Measurements from ENCODE around the gene COPS9. TPM values are rescaled to one million over a fixed set of nuclear protein-coding genes. Genes with fewer than 3 reads are reported as not detected.
A peak's percentile ranks its signal among the peaks of the same experiment; 100 is the strongest.

COPS9 gene
- total RNA-seq, 1 donor = 70.2 TPM

DNA sequence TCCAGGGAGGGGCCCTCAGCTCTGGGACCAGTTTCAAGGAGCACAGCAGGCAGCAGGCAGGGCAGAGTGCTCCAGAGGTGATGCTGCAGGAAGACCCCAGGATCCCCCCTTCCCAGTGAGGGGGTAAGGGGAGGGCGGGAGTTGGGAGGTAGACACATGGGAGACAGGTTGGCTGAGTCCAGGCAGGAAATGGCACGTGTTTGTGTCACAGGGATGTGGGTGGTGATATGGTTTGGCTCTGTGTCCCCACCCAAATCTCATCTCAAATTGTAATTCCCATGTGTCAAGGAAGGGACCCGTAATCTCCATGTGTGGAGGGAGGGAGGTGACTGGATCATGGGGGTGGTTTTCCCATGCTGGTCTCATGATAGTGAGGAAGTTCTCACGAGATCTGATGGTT is 29.6 kb upstream of the COPS9 start:
- Histone ChIP-seq H2AFZ (ENCODE audit: low read length) (no peak overlapping the region), H3K27me3 (ENCODE audit: insufficient read depth, low read length) (no peaks in the 10 kb centered on the region)

DNA sequence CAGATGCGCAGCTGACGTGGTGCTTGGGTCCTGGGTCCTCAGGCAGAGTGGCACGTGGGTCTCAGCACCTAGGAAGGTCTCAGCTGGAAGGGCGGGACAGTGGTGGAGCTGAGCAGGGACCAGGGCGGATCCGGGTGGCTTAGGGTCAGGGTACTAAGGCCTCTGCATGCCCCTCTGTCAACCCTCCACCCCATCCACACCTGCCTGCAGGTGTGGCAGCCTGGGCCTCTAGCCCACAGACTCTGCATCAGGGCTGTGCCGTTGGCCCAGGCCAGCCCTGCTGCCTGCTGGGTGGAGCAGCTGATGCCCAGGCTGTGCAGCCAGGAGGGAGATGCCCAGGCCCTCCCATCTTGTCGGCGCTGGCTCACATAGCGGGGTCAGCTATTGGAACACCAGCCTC is 28.9 kb upstream of the COPS9 start:
- TF ChIP-seq, protein P1, sequence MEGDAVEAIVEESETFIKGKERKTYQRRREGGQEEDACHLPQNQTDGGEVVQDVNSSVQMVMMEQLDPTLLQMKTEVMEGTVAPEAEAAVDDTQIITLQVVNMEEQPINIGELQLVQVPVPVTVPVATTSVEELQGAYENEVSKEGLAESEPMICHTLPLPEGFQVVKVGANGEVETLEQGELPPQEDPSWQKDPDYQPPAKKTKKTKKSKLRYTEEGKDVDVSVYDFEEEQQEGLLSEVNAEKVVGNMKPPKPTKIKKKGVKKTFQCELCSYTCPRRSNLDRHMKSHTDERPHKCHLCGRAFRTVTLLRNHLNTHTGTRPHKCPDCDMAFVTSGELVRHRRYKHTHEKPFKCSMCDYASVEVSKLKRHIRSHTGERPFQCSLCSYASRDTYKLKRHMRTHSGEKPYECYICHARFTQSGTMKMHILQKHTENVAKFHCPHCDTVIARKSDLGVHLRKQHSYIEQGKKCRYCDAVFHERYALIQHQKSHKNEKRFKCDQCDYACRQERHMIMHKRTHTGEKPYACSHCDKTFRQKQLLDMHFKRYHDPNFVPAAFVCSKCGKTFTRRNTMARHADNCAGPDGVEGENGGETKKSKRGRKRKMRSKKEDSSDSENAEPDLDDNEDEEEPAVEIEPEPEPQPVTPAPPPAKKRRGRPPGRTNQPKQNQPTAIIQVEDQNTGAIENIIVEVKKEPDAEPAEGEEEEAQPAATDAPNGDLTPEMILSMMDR (IDR thresholded peaks at IDR 0.05; ENCODE audit: extremely low read depth, low read depth, low read length) = no peak
- H2AFZ ChIP-seq (ENCODE audit: low read length) = no peak overlapping the region
- no peaks in the 10 kb centered on the region for H3K36me3 ChIP-seq (ENCODE audit: insufficient read depth, low read length)
- peak; percentile 39 for DNase-seq (ENCODE audit: insufficient read length, low spot score, missing footprints)
- no peaks in the 10 kb centered on the region for H3K27me3 ChIP-seq (ENCODE audit: insufficient read depth, low read length)
- H3K4me2 ChIP-seq (ENCODE audit: insufficient read depth, low read length) = no peak overlapping the region
- no peaks in the 10 kb centered on the region for H3K79me2 ChIP-seq (ENCODE audit: insufficient read depth, low read length)
- H3K27ac ChIP-seq (ENCODE audit: low read depth, low read length) = no peak overlapping the region
- H3K4me3 ChIP-seq (ENCODE audit: insufficient read depth, low read length) = no peak overlapping the region
- H3K4me1 ChIP-seq (ENCODE audit: insufficient read depth, low read length) = no peaks in the 10 kb centered on the region
- H4K20me1 ChIP-seq (ENCODE audit: insufficient read depth, low read length) = no peaks in the 10 kb centered on the region
- H3K9me3 ChIP-seq (ENCODE audit: low read depth, low read length) = no peaks in the 10 kb centered on the region

More for the DNA sequence above, 29.6 kb upstream of the COPS9 start:
- peak; percentile 30 for DNase-seq (ENCODE audit: insufficient read length, low spot score, missing footprints)
- H4K20me1 ChIP-seq (ENCODE audit: insufficient read depth, low read length) = no peaks in the 10 kb centered on the region
- no peaks in the 10 kb centered on the region for H3K9me3 ChIP-seq (ENCODE audit: low read depth, low read length)
- H3K4me1 ChIP-seq (ENCODE audit: insufficient read depth, low read length) = no peaks in the 10 kb centered on the region
- no peaks in the 10 kb centered on the region for H3K79me2 ChIP-seq (ENCODE audit: insufficient read depth, low read length)
- H3K27ac ChIP-seq (ENCODE audit: low read depth, low read length) = no peak overlapping the region
- H3K4me2 ChIP-seq (ENCODE audit: insufficient read depth, low read length) = no peak overlapping the region
- no peak overlapping the region for H3K4me3 ChIP-seq (ENCODE audit: insufficient read depth, low read length)
- TF ChIP-seq, protein P1 (IDR thresholded peaks at IDR 0.05; ENCODE audit: extremely low read depth, low read depth, low read length) = no peak
- no peaks in the 10 kb centered on the region for H3K36me3 ChIP-seq (ENCODE audit: insufficient read depth, low read length)

DNA sequence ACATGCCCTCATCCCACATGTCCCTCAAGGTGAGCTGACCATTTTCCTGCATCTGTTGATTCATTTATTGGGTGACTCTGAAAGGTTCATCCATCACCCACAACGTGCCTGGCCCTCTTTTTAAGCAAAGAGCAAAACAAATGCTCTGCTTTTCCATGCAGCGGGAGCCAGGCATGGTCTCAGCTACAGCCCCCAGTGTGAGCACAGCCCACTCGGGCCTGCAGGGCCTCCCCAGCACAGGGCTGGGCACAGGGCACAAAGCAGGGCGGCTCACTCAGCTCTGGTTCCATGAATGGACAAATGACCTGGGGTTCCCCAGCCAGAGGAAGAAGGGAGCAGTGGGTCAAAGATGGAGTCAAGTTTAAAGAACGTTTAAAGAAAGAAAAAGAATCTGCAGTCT is 28.5 kb upstream of the COPS9 start:
- no peak overlapping the region for H2AFZ ChIP-seq (ENCODE audit: low read length)
- no peak overlapping the region for H3K4me3 ChIP-seq (ENCODE audit: insufficient read depth, low read length)
- H3K36me3 ChIP-seq (ENCODE audit: insufficient read depth, low read length) = no peaks in the 10 kb centered on the region
- TF ChIP-seq, protein P1 (IDR thresholded peaks at IDR 0.05; ENCODE audit: extremely low read depth, low read depth, low read length) = no peak
- no peaks in the 10 kb centered on the region for H3K27me3 ChIP-seq (ENCODE audit: insufficient read depth, low read length)
- no peaks in the 10 kb centered on the region for H3K9me3 ChIP-seq (ENCODE audit: low read depth, low read length)
- H3K27ac ChIP-seq (ENCODE audit: low read depth, low read length) = no peak overlapping the region
- no peaks in the 10 kb centered on the region for H3K4me1 ChIP-seq (ENCODE audit: insufficient read depth, low read length)
- no peaks in the 10 kb centered on the region for H3K79me2 ChIP-seq (ENCODE audit: insufficient read depth, low read length)
- no peaks in the 10 kb centered on the region for H4K20me1 ChIP-seq (ENCODE audit: insufficient read depth, low read length)
- DNase-seq (ENCODE audit: insufficient read length, low spot score, missing footprints) = peak; percentile 35
- no peak overlapping the region for H3K4me2 ChIP-seq (ENCODE audit: insufficient read depth, low read length)

DNA sequence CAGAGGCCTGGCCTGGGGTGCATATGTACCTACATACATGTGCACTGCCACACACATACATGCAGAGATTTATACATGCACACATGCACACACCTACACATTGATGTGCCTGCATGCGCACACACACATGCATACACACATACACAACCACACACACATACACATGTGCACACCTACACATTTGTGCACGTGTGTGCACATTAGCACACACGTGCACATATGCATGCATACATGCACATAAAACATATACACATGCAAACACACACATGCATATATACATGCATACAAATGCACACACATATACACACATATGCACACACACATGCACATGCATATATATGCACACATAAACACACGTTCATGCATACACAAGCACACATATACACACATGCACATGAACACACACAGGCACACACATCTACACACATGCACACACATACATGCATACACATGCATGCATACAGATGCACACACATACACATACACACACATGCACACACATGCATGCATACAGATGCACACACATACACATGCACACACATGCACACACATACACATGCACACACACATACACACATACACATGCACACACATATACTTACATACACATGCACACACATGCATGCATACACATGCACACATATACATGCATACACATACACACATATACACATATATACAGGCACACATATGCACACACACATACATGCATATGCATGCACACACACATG is 27.9 kb upstream of the COPS9 start:
- no peak overlapping the region for H3K4me3 ChIP-seq (ENCODE audit: insufficient read depth, low read length)
- no peaks in the 10 kb centered on the region for H3K27me3 ChIP-seq (ENCODE audit: insufficient read depth, low read length)
- TF ChIP-seq, protein P1 (IDR thresholded peaks at IDR 0.05; ENCODE audit: extremely low read depth, low read depth, low read length) = no peak
- no peaks in the 10 kb centered on the region for H4K20me1 ChIP-seq (ENCODE audit: insufficient read depth, low read length)
- H3K79me2 ChIP-seq (ENCODE audit: insufficient read depth, low read length) = no peaks in the 10 kb centered on the region
- H2AFZ ChIP-seq (ENCODE audit: low read length) = no peak overlapping the region
- no peaks in the 10 kb centered on the region for H3K4me1 ChIP-seq (ENCODE audit: insufficient read depth, low read length)
- no peak overlapping the region for H3K27ac ChIP-seq (ENCODE audit: low read depth, low read length)
- no peaks in the 10 kb centered on the region for H3K9me3 ChIP-seq (ENCODE audit: low read depth, low read length)
- no peak overlapping the region for H3K4me2 ChIP-seq (ENCODE audit: insufficient read depth, low read length)
- no peaks in the 10 kb centered on the region for H3K36me3 ChIP-seq (ENCODE audit: insufficient read depth, low read length)
- no peak for DNase-seq (ENCODE audit: insufficient read length, low spot score, missing footprints)

All from osteoblast (primary cell).